ENCODE measurements around the gene FOXF1.

GRCh38 chr16:86532526-86532815 is 22.1 kb downstream of the FOXF1 start:
- no peak for TF ChIP-seq HNF4G (IDR thresholded peaks at IDR 0.05)
- TF ChIP-seq CTCF (IDR thresholded peaks at IDR 0.05; ENCODE audit: low read depth, low read length, missing input control) = no peak
- TF ChIP-seq SP1 (IDR thresholded peaks at IDR 0.05) = no peak
- no peak for TF ChIP-seq RAD21 (IDR thresholded peaks at IDR 0.05)
- no peak for TF ChIP-seq TAF1 (conservative IDR thresholded peaks at IDR 0.05)
- no peak for TF ChIP-seq ZBTB33 (IDR thresholded peaks at IDR 0.05)
- no peak for TF ChIP-seq REST (IDR thresholded peaks at IDR 0.05)
- TF ChIP-seq YY1 (IDR thresholded peaks at IDR 0.05) = no peak
- TF ChIP-seq JUND (IDR thresholded peaks at IDR 0.05) = no peak
- TF ChIP-seq GABPA (IDR thresholded peaks at IDR 0.05 in 1 of 2, conservative IDR thresholded peaks at IDR 0.05 in 1 of 2) = no peak
- TF ChIP-seq ATF3 (IDR thresholded peaks at IDR 0.05) = no peak
- TF ChIP-seq MAX (IDR thresholded peaks at IDR 0.05) = no peak
- no peak for TF ChIP-seq EGR1 (IDR thresholded peaks at IDR 0.05; ENCODE audit: low read depth in 2 of 2)

All from liver (tissue), 3 donors.